GM12874 (cell line): ENCODE measurements around the gene KIR3DL2.

ENCODE experiments used
- CTCF ChIP-seq: IDR thresholded peaks from 2 replicates; pipeline ENCODE4 v1.5.1; 2011; ENCODE audit warnings: low read depth, mild to moderate bottlenecking, control low read depth, low read length, moderate library complexity; ENCODE audit not compliant: insufficient read depth

The KIR3DL2 gene

GRCh38 chr19:54877471-54877870, 27.2 kb downstream of the KIR3DL2 start:
- TF ChIP-seq CTCF = no peak

GRCh38 chr19:54881884-54882283, 31.6 kb downstream of the KIR3DL2 start:
- no peak for TF ChIP-seq CTCF

- peak; percentile 28; the same call in 1 of the 2 replicates for TF ChIP-seq CTCF
Observed at GRCh38 chr19:54882758-54883157, 32.5 kb downstream of the KIR3DL2 start.

DNA sequence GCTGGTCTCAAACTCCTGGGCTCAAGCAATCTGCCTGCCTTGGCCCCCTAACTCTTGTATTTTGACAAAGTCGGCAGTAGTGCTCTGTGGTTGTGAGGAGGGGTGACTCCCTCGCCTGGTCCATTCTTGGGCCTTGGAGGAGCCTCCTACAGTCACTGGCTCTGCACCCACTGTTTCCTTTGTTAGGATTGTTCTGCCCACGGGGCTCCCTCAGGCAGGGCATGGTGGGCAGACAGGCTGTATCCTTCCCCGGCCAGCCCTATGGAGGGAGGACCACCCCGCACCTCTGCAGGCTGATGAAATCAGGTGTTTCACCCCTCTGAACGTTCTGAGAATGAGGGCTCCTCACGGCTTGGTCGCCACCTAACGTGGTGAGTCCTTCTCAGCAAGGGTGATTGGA, 33.0 kb downstream of the KIR3DL2 start:
- no peak for TF ChIP-seq CTCF

GRCh38 chr19:54888239-54888638, 38.0 kb downstream of the KIR3DL2 start:
- TF ChIP-seq CTCF = no peak

DNA sequence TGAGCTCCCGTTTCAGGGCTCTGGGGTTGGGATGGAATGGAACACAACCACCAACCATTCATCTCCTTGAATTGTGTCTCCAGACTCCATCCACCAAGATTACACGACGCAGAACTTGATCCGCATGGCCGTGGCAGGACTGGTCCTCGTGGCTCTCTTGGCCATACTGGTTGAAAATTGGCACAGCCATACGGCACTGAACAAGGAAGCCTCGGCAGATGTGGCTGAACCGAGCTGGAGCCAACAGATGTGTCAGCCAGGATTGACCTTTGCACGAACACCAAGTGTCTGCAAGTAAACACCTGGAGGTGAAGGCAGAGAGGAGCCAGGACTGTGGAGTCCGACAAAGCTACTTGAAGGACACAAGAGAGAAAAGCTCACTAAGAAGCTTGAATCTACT, 39.3 kb downstream of the KIR3DL2 start:
- no peak for TF ChIP-seq CTCF

DNA sequence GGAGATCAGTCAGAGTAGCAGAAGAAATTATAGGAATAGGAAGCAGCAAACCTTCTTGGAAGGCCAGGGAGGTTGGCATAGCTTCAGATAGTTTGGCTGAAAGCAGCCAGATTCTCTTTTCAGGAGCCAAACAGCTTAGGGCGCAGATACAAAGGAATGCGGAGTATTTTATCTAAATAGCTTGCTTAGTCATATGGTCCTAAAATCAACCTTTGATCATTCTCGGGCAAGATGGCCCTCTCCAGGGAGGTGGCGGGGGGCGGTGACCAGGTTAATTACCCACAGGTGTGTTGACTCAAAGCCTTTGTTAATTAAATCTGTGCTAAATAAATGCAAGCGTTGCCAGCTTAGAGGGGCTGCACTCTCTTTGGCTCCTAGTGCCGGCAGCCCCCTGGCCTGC, 43.2 kb downstream of the KIR3DL2 start:
- no peak for TF ChIP-seq CTCF

GRCh38 chr19:54896036-54896435, 45.8 kb downstream of the KIR3DL2 start:
- no peak for TF ChIP-seq CTCF
